ENCODE measurements around the gene CHDH. TPM values are rescaled to one million over a fixed set of nuclear protein-coding genes. Genes with fewer than 3 reads are reported as not detected.
A peak's percentile ranks its signal among the peaks of the same experiment; 100 is the strongest.

The CHDH gene
- total RNA-seq, 4 donors from 2014 or later = 57.8 to 126 (median 94.2) TPM

GRCh38 chr3:53822331-53822741, 23.9 kb downstream of the CHDH start:
- Histone ChIP-seq H3K27me3 (no peaks in the 10 kb centered on the region), H3K36me3 (peaks cover 0 to 54% (median 0%) of the 10 kb centered on the region in 3 donors), H3K4me1 (no peaks in the 10 kb centered on the region), H3K27ac (no peak overlapping the region), H3K9me3 (no peaks in the 10 kb centered on the region), H3K4me3 (no peak overlapping the region)
- TF ChIP-seq POLR2A (IDR thresholded peaks at IDR 0.05) = no peak
- TF ChIP-seq CTCF (IDR thresholded peaks at IDR 0.05) = no peak
- no peak for DNase-seq

DNA sequence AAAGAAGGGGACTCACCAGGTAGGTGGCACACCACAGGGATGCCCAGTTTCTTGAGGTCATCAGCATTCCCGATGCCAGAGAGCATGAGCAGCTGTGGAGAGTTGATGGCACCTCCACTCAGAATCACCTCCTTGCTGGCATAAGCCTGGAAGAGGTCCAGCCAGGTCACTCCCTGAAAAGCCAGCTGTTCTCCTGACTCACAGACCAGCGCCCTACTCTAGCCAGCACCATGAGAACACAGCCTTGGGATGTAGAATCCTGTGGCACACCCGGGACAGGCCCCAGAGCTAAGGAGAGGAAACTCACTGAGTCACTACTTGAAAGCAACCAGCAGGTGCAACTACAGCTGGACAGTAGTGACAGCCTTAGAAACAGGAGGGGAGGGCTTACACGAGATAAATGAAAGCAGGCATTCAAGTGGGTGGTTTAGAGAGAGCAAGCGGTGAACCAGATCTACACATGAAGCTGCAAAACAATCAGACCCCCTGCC, 24.5 kb downstream of the CHDH start:
- no peak overlapping the region for H3K4me3 ChIP-seq
- no peaks in the 10 kb centered on the region for H3K4me1 ChIP-seq
- DNase-seq = no peak
- H3K36me3 ChIP-seq = peaks cover 0 to 59% (median 0%) of the 10 kb centered on the region in 3 donors
- TF ChIP-seq CTCF (IDR thresholded peaks at IDR 0.05) (peak in 1 of 6 experiments; percentile 12), POLR2A (IDR thresholded peaks at IDR 0.05) (no peak)
- H3K27ac ChIP-seq = no peak overlapping the region
- H3K27me3 ChIP-seq = no peaks in the 10 kb centered on the region
- H3K9me3 ChIP-seq = no peaks in the 10 kb centered on the region

DNA sequence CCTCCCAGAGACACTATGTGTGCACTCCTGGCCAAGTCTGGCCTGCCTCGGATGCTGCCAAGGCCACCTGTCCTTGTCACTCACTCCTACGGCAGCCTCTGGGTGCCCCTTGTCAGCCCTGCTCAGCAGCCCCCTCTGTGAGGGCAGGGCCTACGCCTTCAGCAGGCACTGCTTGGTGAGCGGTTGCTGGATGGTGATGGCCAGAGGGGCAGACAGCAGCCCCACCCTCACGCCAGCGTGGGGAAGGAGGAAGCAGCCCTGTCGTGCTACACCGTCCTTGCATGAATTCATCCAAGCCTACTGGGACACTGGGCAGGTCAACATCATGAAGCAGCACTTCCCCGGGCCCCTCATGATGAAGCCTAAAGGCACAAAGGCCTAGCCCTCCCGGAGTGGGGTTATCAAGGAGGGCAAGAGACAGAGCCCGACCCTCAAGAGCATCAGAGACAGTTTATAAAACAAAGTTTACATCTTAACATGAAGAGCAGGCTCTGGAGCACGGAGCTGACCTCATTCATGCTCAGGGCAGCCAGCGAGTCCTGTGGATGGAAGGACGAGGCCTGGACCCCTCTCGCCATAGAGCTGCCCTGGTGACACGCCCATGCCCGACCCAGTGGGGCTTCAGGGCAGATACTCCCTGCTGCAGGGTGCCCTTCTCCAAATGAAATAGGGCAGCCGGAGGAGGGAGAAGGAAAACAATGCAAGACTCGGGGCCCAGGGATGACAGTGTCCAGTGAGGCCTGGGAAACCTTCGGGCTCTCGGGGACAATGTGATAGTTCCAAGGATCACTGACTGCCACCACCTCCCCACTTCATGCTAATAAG, 25.3 kb downstream of the CHDH start:
- no peak overlapping the region for H3K4me3 ChIP-seq
- H3K27me3 ChIP-seq = no peaks in the 10 kb centered on the region
- H3K9me3 ChIP-seq = no peaks in the 10 kb centered on the region
- TF ChIP-seq POLR2A (IDR thresholded peaks at IDR 0.05) = no peak
- TF ChIP-seq CTCF (IDR thresholded peaks at IDR 0.05) = no peak
- H3K27ac ChIP-seq = no peak overlapping the region
- peaks cover 0 to 59% (median 0%) of the 10 kb centered on the region in 3 donors for H3K36me3 ChIP-seq
- no peaks in the 10 kb centered on the region for H3K4me1 ChIP-seq
- DNase-seq = no peak

DNA sequence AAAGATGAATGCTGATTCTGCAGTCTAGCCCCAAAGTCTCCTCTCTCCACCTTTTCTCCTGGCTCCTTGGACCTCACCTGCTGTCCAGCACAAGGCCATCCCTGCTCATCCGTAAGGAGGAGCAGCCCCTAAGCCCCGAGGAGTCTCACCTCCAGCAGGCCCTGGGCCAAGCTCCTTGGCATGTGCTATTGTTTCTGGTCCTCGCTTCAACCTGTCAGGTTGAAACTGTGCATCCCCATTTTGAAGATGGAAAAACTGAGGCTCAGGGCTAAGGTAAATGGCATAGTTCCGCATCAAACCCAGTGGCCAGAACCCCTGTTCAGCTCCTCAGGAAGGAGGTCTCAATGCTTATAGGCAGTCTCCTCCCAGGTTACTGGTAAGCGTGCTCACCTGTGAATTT, 26.1 kb downstream of the CHDH start:
- TF ChIP-seq POLR2A (IDR thresholded peaks at IDR 0.05) (no peak), CTCF (IDR thresholded peaks at IDR 0.05) (no peak)
- Histone ChIP-seq H3K27ac (no peak overlapping the region), H3K4me3 (no peak overlapping the region), H3K9me3 (no peaks in the 10 kb centered on the region), H3K27me3 (no peaks in the 10 kb centered on the region), H3K36me3 (peaks cover 0 to 59% (median 0%) of the 10 kb centered on the region in 3 donors), H3K4me1 (no peaks in the 10 kb centered on the region)
- DNase-seq = no peak

DNA sequence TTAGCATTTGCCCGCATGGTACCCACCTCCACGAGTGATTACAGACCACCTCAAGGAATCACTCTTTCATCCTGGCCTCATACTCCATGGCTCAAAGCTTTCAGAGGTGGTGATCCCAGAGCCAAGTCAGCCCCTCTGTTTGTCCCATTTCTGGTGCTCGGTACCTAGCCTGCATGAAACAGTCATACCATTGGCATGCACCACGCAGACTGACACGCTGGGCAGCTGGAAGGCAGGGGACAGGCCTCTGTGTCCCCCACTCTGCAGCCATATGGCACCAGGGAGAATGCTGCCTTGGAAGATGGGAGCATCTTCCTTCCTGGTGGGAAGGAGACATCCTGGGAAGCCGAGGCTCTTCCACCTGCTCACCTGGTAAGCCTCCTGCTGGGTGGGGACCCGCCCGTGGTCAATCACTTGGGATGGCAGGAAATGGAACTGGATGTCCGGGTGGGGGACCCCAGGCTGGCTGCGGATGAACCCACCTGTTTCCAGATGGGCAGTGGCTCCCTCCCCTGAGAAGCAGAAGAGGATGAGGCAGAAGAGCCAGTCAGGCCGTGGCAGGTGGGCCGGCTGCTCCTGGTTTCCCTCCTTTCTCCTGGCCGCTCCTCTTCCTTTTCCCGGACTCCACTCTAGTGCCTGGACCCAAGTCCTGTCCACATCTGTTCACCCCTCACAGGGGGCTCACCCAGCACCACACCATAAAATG, 26.9 kb downstream of the CHDH start:
- peaks cover 0 to 59% (median 0%) of the 10 kb centered on the region in 3 donors for H3K36me3 ChIP-seq
- TF ChIP-seq POLR2A (IDR thresholded peaks at IDR 0.05) (no peak), CTCF (IDR thresholded peaks at IDR 0.05) (no peak)
- no peaks in the 10 kb centered on the region for H3K9me3 ChIP-seq
- no peaks in the 10 kb centered on the region for H3K27me3 ChIP-seq
- no peaks in the 10 kb centered on the region for H3K4me1 ChIP-seq
- no peak overlapping the region for H3K27ac ChIP-seq
- DNase-seq = no peak
- no peak overlapping the region for H3K4me3 ChIP-seq
